ENCODE results near the gene ADRA2B. TPM values are rescaled to one million over a fixed set of nuclear protein-coding genes. Genes with fewer than 3 reads are reported as not detected.

Gene ADRA2B
- total RNA-seq, 6 experiments from 2014 or later = not detected

GRCh38 chr2:96150791-96151594, 34.6 kb upstream of the ADRA2B start:
- TF ChIP-seq, protein P1, sequence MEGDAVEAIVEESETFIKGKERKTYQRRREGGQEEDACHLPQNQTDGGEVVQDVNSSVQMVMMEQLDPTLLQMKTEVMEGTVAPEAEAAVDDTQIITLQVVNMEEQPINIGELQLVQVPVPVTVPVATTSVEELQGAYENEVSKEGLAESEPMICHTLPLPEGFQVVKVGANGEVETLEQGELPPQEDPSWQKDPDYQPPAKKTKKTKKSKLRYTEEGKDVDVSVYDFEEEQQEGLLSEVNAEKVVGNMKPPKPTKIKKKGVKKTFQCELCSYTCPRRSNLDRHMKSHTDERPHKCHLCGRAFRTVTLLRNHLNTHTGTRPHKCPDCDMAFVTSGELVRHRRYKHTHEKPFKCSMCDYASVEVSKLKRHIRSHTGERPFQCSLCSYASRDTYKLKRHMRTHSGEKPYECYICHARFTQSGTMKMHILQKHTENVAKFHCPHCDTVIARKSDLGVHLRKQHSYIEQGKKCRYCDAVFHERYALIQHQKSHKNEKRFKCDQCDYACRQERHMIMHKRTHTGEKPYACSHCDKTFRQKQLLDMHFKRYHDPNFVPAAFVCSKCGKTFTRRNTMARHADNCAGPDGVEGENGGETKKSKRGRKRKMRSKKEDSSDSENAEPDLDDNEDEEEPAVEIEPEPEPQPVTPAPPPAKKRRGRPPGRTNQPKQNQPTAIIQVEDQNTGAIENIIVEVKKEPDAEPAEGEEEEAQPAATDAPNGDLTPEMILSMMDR (IDR thresholded peaks at IDR 0.05) = no peak
- no peak for DNase-seq
- Mint-ChIP-seq H3K9me3 (no peaks in the 10 kb centered on the region), H3K27me3 (ENCODE audit: insufficient read depth) (peaks cover 1% of the 10 kb centered on the region), H3K4me1 (ENCODE audit: low read depth) (peaks cover 33% of the 10 kb centered on the region), H3K36me3 (ENCODE audit: low read depth) (no peaks in the 10 kb centered on the region), H3K27ac (no peak overlapping the region), H3K4me3 (no peak overlapping the region)

DNA sequence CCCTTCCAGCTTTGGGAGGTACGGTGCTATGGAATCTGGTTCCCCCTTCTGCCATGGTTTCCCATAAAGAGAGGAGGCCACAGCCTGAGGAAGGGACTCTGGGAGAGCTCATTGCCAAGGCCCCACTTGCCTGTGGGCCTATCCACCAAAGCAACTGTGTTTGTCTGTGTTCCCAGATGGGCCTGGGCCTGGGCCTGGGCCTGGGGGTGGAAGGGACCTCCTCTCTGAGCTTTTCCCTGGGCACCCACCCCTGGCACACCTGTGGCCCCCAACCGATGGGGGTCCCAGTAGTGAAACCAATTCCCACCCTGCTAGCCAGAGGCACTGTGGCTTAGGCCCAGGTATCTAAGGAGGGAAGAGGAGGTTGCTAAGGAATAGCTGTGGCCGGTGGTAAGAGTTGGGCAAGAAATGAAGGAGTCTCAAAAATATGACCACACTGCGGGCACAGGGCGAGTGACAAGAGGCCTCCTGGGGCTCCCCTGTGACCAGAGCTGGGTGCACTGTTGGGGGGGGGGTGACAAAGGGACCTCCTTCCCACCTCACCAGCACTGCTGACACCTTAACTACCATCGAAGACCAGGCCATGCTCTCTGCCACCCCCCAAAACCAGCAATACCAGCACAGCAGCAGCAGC, 33.8 kb upstream of the ADRA2B start:
- no peaks in the 10 kb centered on the region for H3K9me3 Mint-ChIP-seq
- no peak overlapping the region for H3K4me3 Mint-ChIP-seq
- H3K27ac Mint-ChIP-seq = no peak overlapping the region
- DNase-seq = no peak
- H3K4me1 Mint-ChIP-seq (ENCODE audit: low read depth) = peaks cover 38% of the 10 kb centered on the region
- peaks cover 1% of the 10 kb centered on the region for H3K27me3 Mint-ChIP-seq (ENCODE audit: insufficient read depth)
- no peaks in the 10 kb centered on the region for H3K36me3 Mint-ChIP-seq (ENCODE audit: low read depth)
- TF ChIP-seq, protein P1 (IDR thresholded peaks at IDR 0.05) = no peak

DNA sequence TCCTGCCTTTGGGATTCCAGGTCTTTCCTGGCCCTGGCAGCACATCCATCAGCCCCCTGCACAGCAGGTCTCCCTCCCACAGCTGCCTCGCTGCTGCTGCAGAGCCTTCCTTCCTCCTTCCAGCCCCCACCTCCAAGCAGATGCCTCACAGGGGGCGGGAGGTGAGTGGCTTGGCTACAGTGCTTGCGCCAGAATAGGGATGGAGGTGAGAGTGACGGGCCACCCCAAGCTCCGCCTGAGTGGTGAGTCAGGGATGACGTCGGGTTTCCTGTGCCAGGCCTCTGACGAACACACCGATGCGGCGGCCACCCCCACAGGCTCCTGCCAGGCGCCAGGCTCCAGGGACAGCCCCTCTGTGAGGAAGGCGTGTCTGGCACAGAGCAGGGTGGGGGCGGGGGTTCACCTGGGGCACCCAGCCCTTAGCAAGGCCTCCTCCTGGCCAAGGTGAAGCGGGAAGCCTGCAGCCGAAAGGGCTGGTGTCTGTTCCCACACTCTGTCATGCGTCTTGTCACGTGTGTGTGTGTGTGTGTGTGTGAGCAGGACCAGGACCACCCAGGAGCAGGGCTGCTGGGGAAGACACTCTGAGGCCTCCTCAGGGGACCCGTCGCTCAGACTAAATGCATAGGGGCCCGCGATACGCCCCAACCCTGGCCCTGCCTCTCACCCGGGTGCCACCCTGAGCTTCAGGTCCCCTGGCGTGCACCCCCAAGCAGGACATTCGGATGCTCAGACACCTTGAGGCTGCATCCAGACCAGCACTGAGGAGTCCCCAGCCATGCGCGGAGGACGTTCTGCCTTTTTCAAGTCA, 32.2 kb upstream of the ADRA2B start:
- Mint-ChIP-seq H3K27ac (peak overlapping the region; percentile 79), H3K4me1 (ENCODE audit: low read depth) (peaks cover 47% of the 10 kb centered on the region), H3K9me3 (no peaks in the 10 kb centered on the region), H3K27me3 (ENCODE audit: insufficient read depth) (no peaks in the 10 kb centered on the region; the same call in none of the 2 replicates), H3K36me3 (ENCODE audit: low read depth) (peaks cover 7% of the 10 kb centered on the region; the same call in 1 of the 2 replicates), H3K4me3 (peak overlapping the region; percentile 67)
- TF ChIP-seq, protein P1 (IDR thresholded peaks at IDR 0.05) = no peak
- peak; percentile 90 for DNase-seq

DNA sequence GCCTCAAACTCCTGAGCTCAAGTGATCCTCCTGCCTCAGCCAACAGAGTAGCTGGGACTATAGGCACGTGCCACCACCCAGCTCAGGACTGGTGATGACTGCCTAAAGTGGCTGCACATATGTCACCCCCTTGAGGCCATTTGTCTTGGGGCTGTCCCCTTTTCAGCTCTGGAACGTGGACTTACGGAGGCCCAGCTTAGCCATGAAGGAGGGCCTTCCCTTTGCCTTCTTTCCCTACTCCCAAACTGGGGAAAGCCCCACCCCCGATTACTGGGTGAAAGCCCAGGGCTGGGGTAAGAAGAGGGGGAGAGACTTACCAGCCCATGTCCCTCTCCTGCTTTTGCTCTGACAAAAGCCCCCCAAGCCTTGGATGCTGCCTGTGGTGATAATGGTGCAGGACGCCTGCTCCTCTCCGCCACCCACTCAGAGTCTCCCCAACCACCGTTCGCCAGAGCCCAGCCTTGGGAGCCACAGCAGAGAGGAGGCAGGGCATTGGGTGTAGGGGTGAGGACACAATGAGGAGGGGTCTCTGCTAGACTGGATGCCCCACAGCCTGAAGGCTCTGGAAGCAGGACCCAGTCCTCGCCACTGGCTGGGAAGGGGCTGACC, 31.3 kb upstream of the ADRA2B start:
- Mint-ChIP-seq H3K9me3 (no peaks in the 10 kb centered on the region), H3K4me3 (no peak overlapping the region; the same call in 1 of the 2 replicates), H3K4me1 (ENCODE audit: low read depth) (peaks cover 55% of the 10 kb centered on the region), H3K27me3 (ENCODE audit: insufficient read depth) (no peaks in the 10 kb centered on the region; the same call in none of the 2 replicates), H3K27ac (peak overlapping the region; percentile 79), H3K36me3 (ENCODE audit: low read depth) (peaks cover 8% of the 10 kb centered on the region; the same call in 1 of the 2 replicates)
- TF ChIP-seq, protein P1 (IDR thresholded peaks at IDR 0.05) = peak; percentile 30; the same call in 1 of the 2 replicates
- no peak for DNase-seq
